Brain pericyte (primary cell): ENCODE data around the gene CIBAR2.
"Not testable (repeated sequence)": the region's sequence is repeated elsewhere in the genome, so short reads cannot be mapped to it uniquely, and the experiment has no call there.

Source experiments
- DNase-seq: peaks from one replicate; pipeline ENCODE4 v3.0.0-alpha.2; 2012; ENCODE audit warnings: low read depth, low spot score

Gene CIBAR2

DNA sequence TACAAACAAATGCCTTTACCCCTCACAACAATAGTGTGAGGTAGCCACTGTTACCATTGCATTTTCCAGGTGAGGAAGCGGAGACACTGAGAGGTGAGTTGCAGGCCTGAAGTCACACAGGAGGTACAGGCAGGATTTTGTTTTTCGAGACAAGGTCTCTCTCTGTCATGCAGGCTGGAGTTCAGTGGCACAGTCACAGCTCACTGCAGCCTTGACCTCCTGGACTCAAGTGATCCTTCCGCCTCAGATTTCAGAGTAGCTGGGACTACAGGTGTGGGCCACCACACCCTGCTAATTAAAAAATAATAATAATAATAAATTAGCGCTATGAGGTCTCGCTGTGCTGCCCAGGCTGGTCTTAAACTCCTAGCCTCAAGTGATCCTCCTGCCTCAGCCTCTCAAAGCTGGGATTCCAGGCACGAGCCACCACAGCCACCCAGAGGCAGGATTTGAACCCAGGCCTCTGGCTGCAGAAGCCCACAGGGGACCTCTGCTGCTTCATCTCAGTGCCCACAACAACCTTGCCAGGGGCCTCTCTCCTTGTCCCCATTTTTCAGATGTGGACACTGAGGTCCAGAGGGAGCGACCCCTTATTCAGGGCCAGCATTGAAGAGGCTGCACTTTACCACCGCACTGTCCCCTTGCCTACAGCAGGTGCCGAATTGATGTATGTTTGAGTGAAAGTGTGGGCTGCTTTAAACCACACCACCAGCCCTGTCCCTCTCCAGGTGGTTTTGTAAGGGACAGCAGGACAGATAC lies 16.0 kb upstream of the CIBAR2 start:
- no peak for DNase-seq

DNA sequence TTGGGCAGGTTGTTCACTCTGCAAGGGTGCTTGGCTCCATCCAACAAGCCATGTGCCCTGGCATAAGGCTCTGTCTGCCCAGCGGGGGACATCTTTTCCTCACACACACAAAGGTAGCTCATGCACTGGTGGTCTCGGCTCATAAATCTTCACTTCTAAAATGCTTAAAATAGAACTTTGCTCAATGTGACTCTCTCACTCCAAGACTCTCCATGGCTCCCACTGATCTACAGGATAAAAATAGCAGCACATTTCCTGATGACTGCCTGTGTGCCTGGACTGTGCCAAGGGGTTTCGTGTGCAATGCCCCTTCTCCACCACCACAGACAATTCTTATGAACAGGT lies 15.1 kb upstream of the CIBAR2 start:
- DNase-seq = no peak

DNA sequence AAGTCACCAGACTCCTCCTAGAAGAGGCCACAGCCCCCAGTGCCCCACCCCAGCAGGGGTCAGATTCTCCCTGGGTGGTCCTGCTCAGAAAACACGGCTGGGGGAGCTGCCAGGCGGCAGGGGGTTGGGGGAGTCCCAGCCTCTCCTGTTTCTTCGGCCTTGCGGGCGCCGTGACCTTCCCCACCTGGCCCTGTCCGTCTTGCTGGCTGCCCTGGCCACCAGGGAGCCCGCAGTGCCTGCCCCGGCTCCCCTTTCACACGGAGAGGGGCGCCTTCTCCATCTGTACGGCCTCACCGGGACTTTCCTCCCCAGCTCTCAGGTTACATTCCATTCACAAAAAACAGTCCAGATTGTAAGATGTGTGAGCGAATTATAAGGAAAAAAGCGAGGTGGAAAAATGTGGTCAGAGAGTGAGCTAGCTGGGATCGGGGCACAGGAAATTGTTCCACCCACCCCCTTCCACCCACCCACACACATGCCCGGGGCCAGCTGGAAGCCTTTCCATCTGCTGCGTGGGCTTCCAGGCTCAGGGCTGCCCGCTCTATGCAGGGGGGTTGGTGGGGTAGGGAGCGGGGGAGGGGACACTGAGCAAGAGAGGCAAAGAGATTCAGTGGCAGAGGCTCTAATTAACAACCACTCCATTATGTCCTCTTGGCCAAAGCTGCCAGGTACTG lies 14.6 kb upstream of the CIBAR2 start:
- DNase-seq = no peak

DNA sequence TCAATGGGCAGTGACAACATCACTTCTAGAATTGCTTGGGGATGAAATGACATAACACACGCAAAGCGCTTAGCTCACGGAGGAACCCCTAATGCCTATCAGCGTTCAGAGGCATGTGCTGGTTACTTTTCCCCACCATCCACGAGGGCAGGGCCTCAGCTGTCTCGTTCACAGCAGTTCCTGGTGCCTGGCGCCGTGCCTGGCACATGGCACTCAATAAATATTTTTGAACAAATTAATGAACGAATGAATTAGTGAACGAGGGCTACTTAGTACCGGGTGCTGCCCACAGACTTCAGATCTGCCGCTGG lies 14.1 kb upstream of the CIBAR2 start:
- DNase-seq = no peak

DNA sequence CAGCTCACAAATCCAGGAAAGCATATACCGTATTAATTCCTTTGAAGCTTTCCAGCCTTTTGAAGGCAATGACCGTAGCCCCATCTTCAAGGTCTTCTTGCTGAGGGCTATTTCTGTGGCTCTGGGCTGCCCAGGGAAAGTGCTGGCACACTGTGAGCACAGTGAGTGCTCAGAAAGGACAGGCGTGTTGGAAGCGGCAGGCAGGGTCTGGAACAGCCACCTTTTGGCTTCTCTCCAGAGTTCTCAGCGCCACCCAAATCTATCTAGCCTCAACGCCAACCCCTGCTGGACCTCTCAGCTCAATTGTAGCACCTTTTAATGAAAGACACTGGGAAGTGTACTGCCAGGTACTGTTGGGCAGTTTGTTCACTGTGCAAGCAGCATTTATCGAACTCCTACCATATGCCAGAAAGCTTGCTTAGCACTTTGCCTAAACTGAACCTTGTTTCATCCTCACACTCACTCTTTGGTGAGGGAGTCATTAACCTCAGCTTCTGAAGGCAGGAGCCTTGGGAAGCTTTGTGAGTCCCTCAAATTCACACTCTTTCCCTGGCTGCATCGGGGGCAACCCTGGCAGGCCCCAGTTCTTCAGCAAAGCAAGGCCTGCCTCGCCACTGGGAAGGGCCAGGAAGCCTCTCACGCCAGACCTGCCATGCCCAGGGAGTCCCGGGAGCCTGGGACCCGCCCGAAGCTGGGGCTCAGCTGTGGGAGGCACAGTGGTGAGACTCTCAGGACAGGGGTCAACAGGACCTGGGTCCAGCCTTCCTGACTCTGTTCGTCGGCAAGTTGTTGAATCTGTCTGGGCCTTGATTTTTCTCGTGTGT lies 13.5 kb upstream of the CIBAR2 start:
- no peak for DNase-seq

DNA sequence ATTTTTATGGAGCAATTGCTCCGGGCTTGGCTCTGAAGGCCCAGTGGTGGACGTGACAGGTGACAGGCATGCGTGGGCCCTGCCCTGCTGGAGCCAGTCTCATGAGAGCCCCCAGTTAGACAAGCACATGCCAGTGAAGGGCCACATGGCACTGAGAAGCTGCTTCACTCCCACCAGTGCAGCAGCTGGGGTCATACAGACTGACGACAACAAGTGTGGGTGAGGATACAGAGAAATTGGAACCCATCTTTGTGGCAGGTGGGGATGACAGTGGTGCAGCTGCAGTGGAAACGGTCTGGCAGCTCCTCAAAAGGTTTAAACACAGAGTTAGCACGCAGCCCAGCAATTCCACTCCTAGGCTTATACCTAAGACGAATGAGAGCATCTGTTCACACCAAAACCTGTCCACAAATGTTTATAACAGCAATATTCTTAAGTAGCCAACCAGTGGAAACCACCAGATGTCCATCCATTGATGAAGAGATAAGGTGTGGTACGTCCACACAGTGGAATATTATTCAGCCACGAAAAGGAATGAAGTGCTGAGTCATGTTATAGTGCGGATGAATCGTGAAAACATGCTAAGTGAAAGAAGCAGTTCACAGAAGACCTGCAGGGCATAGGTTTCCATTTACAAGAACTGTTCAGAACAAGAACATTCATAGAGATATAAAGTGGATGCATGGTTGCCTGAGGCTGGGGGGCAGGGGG lies 12.5 kb upstream of the CIBAR2 start:
- DNase-seq = no peak

DNA sequence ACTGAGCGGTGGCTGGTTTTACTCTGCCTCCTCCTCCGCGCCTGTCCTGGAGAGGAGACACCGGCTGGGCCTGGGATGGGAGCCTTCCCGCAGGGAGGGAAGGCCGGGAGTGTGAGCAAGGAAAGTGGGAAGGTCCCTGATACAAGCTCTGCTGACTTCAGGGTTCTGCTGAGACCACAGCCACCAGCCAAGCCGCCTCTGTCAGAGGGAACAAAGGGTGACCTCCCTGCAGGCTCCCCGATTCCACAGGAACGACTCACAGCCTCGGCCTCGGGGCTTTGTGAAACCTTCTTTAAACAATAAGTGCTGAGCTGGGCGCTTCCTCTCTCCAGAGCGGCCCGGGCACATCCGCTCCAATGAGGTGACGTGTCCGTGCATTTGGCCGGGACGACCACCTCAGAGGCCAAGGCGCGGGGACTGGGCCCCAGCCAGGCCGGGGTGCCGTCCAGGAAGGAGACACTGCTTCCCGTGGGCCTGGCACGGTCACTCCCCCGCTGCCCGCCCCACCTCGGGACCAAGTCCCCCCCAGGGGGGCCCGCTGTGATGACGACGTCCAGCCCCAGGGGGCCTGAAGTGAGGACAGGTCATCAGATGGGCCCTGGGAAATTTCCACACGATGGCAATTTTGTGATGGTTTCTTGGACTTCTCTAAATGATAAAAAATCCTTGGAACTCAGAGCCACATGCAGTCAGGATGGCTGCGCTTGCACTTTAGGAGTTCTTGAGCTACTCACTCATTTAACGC lies 11.8 kb upstream of the CIBAR2 start:
- DNase-seq = no peak

DNA sequence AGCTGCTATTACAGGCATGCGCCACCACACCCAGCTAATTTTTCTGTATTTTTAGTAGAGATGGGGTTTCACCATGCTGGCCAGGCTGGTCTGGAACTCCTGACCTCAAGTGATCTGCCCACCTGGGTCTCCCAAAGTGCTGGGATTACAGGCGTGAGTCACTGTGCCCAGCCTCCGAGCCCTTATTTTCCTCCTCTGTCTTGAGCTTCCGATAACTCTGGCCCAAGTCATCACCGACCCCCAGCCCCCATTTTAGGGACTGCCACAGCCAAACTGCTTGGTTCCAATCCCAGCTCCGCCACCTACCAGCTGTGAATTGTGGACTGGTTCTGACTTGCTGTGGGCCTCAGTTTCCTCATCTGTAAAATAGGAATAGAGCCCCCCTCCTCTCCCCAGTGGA lies 11.2 kb upstream of the CIBAR2 start:
- not testable (repeated sequence) for DNase-seq

DNA sequence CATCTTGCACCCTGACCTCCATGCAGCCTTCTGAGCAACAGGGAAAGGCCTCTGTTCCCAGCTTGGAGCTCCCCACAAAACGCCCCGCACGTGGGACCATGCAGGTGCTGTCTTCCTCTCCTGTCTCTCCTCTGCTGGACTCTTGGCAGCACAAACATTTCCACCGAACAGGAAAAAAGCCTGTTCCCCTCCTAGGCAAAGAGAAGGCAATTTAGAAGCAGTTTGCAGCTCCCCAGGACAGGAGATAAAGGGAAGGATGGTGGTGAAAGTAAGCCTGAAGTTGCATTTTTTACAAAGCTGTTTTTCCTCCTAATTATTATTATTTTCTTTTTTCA lies 7.7 kb upstream of the CIBAR2 start:
- no peak for DNase-seq

DNA sequence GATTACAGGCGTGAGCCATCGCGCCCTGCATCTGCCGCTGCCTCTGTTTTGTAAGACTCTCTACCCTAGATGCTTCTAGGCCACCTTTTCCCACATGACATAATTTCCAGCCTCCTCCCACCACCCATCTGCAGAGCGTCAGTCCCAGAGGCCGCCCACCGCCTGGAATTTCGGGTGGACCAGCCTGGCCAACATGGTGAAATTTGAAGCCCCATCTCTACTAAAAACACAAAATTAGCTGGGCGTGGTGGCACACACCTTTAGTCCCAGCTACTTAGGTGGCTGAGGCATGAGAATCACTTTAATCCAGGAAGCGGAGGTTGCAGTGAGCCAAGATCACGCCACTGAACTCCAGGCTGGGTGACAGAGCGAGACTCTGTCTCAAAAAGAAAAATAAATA lies 5.1 kb upstream of the CIBAR2 start:
- DNase-seq = no peak

DNA sequence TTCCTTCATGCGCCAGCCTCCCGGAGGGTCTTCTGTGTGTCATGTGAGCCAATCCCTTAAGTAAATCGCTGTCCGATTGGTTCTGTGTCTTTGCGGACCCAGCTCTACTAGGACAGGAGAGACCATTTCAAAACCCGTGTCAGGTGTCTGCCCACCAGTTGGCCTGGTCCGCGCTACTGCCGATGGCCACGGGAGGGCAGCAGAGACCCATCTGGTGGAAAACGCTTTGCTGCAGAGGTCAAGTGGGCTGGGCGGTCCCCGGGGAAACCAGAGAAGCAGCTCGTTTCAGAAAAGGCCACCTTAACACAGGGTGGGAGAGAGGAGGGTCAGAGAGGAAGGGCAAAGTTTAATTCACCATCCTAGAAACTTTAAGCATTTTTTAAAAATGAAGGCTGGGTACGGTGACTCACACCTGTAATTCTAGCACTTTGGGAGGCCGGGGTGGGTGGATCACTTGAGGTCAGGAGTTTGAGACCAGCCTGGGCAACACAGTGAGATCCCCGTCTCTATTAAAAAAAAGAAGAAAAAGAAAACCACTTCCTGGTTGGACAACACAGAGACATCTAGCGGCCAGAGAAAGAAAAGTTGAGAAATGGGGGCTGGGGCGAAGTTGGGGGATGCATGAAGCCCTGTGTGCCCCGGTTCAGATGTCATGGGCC lies 2.8 kb upstream of the CIBAR2 start:
- DNase-seq = no peak

DNA sequence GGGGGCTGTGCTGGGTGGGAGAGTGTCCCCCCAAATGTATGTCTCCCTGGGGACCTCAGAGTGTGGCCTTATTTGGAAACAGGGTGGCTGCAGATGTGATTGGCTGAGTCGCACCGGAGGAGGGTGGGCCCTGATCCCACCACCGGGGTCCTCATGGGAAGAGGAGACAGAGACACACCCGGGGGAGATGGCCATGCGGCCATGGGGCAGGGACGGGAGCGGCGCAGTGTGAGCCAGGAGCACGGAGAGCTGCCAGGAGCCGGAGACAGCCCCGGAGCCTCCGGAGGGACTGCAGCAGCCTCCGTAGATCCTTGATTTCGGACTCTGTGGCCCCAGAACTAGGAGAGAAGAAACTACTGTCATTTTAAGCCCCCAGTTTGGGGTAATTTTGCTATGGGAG lies 1.6 kb upstream of the CIBAR2 start:
- no peak for DNase-seq

DNA sequence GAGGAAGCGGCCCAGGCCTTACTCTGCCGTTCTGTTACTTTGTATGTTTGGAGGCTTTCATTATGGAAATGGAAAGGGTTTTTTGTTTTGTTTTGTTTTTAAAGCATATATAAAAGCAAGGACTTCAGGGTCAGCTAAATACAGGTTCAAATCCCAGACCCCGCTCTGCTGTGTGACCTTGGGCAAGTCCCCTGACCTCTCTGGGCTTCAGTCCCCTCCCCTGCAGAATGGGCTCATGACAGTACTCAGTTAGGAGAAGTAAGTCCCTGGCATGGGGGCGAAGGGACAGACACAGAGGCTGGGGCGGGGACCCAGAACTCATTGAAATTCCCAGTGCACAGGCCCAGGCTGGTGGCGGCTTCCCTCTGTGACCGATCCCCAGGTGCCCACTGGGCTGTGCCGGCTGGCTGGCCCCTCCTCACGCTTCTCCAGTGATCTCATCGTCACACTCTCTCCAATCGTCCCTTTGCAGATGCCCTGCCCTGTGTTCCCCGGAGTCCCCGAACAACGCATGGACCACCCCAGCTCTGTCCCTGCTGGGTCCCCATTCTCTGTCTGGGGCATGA lies 979 bp upstream of the CIBAR2 start:
- no peak for DNase-seq

DNA sequence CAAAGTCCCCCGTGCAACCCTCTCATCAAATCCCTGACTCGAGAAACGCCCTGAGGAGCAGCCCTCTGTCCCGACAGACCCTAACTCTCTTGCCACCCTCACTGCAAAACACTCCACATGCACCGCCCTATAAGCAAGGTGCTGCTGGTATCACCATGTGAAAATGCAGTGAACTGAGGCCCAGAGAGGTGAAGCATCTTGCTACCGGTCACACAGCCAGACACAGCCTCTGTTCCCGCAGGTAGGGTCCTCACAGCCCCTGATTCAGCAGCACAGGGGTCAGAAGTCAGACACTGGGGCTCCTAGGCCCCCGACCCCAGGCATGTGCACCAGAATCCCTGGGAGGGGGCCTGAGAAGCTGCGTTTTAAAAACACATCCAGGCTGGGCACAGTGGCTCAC lies 1.1 kb downstream of the CIBAR2 start:
- no peak for DNase-seq

DNA sequence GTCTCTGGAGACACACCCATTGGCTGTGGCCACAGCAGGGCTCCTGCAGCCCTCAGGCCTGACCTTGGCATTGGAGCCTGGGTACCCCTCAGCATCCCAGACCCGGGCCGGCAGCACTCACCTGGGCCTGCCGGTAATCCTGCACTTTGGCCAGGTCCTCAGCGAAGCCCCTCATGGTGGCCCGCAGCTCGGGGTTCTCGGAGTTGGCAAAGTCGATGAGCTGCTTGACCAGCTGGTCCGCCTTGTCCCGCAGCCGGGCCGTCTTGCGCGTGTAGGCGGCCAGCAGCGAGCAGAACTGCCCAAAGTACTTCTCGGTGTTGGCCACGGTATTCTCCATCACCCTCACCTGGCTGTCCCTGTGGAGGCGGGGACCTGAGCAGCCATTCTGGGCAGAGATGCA lies 2.2 kb downstream of the CIBAR2 start:
- DNase-seq = no peak

DNA sequence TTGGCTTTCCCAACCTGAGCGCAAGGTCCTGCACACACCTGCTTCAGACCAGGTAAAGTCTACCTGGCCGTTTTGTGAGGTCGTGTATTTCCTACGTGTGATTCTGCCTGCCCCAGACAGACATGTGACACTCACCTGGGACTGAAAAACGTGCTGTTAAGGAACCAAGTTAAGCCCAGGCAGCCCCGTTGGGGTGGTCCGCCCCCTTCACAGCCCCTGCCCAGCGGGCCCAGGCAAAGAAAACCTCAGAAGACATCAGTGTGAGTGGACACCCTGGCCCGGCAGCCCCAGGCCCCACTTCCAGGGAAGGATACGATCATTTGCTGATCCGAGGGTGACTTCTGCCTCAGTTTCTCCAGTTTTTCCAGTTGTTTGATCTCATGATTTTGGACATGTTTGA lies 4.7 kb downstream of the CIBAR2 start:
- no peak for DNase-seq

DNA sequence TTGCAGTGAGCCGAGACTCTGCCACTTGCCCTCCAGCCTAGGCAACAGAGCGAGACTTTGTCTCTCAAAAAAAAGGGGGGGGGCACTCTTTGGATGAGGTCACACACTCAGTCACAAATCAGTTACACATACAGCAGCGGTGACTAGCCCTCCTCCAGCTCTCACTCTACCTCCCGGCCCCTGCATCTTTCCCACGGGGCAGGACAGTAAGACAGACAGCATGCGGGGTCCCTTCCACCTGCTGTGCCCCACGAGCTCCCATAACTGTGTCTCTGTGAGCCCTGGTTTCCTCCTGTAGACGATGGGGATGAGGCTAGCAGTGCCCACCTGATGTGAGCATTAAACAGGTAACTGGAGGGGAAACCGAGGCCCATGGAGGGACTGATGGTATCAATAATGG lies 5.2 kb downstream of the CIBAR2 start:
- DNase-seq = no peak

DNA sequence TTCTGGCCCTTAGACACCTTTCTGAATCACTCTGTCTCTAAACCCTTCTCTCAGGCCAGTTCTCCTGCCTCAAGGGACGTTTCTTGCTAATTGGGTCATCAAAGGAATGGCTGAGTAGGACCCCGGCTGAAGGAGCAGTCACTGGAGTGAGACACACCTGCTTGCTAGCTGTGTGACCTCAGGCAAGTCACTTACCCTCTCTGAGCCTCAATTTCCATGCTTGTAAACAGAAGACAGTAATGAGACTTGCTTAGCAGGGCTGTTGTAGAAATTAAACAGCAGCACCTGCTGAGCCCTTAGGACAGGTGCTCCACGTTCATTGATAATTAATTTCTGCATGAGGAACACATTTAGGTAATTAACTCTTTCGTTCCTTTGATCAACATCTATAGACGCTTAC lies 6.8 kb downstream of the CIBAR2 start:
- DNase-seq = no peak

DNA sequence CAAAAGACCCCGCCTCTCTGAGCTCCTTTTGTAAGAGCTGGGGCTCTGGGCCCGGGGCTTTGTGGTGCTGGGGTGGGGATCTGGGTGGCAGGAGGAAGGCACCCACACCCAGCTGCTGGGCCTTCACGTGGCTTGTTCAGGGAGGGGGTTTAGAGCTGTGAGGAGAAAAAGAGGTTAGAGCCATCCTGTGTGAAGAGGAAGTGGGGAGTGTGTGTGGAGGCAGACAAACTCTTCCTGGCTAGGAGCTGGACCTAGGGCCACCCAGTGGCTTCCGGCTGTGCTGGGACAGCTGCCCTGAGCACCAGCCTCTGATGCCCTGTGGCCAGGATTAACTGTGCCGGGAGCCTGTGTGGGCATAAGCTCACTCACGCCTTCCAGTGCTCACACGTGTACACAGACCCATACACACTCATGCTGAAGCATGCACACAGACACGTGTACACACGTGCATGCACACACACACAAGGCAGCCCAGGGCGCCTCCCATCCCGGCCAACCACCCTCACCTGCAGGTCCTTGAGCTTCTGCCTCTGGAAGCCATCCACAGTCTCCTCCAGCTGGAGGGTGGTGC lies 7.4 kb downstream of the CIBAR2 start:
- no peak for DNase-seq

DNA sequence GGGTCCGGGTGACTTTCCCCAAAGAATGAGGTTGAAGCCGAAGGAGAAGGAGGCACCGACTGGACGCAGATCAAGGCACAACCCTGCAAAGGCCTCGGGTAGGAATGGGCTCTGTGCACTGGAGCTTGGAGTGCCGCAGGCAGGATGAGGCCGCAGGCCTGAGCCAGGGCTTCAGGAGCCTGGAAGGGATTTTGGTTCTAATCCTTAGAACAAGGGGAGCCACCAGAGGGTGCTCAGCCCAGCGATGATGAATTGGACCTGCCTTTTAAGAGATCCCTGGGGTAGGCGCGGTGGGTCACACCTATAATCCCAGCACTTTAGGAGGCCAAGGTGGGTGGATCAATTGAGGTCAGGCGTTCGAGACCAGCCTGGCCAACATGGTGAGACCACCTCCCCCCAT lies 8.1 kb downstream of the CIBAR2 start:
- no peak for DNase-seq
